Loucy (cell line): ENCODE data around the gene GAS2L1.

Experiments
- EZH2phosphoT487 ChIP-seq: fragments of 200-600 bp; IDR thresholded peaks from 2 replicates; pipeline ENCODE4 v1.6.1; 2018; ENCODE audit warnings: antibody characterized with exemption, mild to moderate bottlenecking, moderate library complexity, borderline replicate concordance
- TF ChIP-seq, protein P1 (sequence below): fragments of 200-600 bp; sonication (generic); conservative IDR thresholded peaks from 2 replicates; pipeline ENCODE4 v1.5.1; 2014; ENCODE audit warnings: mild to moderate bottlenecking, antibody characterized with exemption, low read length

DNA sequence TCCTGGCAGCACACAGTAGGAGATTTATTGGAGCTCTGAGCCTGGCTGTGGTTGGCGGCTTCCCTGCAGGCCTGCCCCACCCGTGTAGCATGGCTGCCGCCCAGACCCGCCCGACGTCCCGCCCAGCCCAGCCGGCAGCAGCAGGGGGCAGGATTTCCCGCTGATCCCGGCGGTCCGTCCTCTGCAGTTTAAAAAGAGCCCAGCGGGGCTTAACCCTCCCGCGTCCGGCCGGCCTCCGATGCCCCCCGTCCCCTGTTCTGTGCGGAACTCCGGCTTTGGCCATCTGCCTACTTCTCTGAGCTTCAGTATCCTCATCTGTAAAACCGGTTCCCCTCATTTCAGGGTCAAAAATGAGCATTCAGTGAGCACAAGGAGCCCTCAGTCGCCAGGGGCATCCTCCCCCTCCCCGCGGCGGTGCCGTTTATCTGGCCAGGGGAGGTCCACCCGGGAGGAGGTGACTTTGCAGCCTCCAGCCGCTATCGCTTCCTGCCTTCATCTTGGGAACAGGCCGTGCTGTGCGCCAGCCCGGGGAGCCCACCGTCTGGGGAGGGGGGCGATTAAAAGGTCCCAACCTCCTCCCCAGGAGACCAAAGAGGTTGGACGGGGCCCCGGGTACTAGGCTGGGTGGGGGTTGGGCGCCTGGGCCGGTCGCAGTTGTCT is at the start of gene GAS2L1:
- TF ChIP-seq, protein P1, sequence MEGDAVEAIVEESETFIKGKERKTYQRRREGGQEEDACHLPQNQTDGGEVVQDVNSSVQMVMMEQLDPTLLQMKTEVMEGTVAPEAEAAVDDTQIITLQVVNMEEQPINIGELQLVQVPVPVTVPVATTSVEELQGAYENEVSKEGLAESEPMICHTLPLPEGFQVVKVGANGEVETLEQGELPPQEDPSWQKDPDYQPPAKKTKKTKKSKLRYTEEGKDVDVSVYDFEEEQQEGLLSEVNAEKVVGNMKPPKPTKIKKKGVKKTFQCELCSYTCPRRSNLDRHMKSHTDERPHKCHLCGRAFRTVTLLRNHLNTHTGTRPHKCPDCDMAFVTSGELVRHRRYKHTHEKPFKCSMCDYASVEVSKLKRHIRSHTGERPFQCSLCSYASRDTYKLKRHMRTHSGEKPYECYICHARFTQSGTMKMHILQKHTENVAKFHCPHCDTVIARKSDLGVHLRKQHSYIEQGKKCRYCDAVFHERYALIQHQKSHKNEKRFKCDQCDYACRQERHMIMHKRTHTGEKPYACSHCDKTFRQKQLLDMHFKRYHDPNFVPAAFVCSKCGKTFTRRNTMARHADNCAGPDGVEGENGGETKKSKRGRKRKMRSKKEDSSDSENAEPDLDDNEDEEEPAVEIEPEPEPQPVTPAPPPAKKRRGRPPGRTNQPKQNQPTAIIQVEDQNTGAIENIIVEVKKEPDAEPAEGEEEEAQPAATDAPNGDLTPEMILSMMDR, result peak; percentile 64
- no peak for TF ChIP-seq EZH2phosphoT487
